Kidney (tissue), 14 donors: ENCODE results near the gene CTSL. TPM values are rescaled to one million over a fixed set of nuclear protein-coding genes. Genes with fewer than 3 reads are reported as not detected.

Experiments
- DNase-seq, 5 donors: peaks; one replicate each; pipeline ENCODE4 v3.0.0-alpha.2; 2013 to 2020
- FAIRE-seq: peaks from 2 replicates; lab custom pipeline; 2012; peaks lifted over from hg19 to GRCh38; lab: Jason Lieb, UNC
- H3K27ac ChIP-seq, 2 donors: one replicate each; pipeline ENCODE4 v1.7.0; 2013; ENCODE audit warnings: low read depth in 2 of 2, low read length in 2 of 2, inconsistent platforms in 1 of 2
- H3K27me3 ChIP-seq: one replicate; pipeline ENCODE4 v1.7.1; 2013; ENCODE audit warnings: low read length, inconsistent platforms; ENCODE audit not compliant: control insufficient read depth, insufficient read depth
- H3K36me3 ChIP-seq, 3 donors: one replicate each; pipeline versions ENCODE4 v1.7.0 to v1.7.1; 2013; ENCODE audit warnings: low read length in 3 of 3, control low read depth in 1 of 3, inconsistent platforms in 1 of 3; ENCODE audit not compliant: insufficient read depth in 3 of 3, control insufficient read depth in 2 of 3
- H3K4me1 ChIP-seq, 3 donors: one replicate each; pipeline versions ENCODE4 v1.7.0 to v1.7.1; 2013; ENCODE audit warnings: low read length in 3 of 3, inconsistent platforms in 1 of 3, low read depth in 1 of 3; ENCODE audit not compliant: control insufficient read depth in 2 of 3, insufficient read depth in 2 of 3
- H3K4me3 ChIP-seq, 3 donors: one replicate each; pipeline versions ENCODE4 v1.7.0 to v1.8.1; 2013; ENCODE audit warnings: low read length in 3 of 3, control low read depth in 1 of 3, inconsistent platforms in 1 of 3
- H3K9ac ChIP-seq, 3 donors: one replicate each; pipeline versions ENCODE4 v1.7.0 to v1.7.1; 2013; ENCODE audit warnings: low read length in 3 of 3, control low read depth in 1 of 3, inconsistent platforms in 1 of 3
- H3K9me3 ChIP-seq, 3 donors: one replicate each; pipeline versions ENCODE4 v1.7.0 to v1.7.1; 2013; ENCODE audit warnings: low read length in 3 of 3, control low read depth in 1 of 3, inconsistent platforms in 1 of 3; ENCODE audit not compliant: control insufficient read depth in 2 of 3, insufficient read depth in 1 of 3
- intact Hi-C: fragments of 100-400 bp; cut with DNase I; formaldehyde crosslinking; loops from one replicate; pipeline ENCODE4 v1.11.1; 2022
- polyA plus RNA-seq: library from polyadenylated mRNA; stranded (reverse); fragments of 350-450 nt; fragmentation: Illumina TruSeq; extraction: RNeasy Lipid Tissue Mini Kit (QIAGEN cat#74804); gene quantifications from one replicate; pipeline ENCODE4 v1.2.3, GENCODE V29; 2014; ENCODE audit warnings: low read depth, low replicate concordance; ENCODE audit not compliant: insufficient read depth
- total RNA-seq: library from RNA; stranded (reverse); fragmentation: NEBNext Ultra II Directional; extraction: Animal tissue kit (Norgen Biotek cat#: 25700); gene quantifications from one replicate; pipeline ENCODE4 v1.2.1, GENCODE V29; 2021
- TF ChIP-seq, protein P1 (sequence below): IDR thresholded peaks from 3 replicates; pipeline ENCODE4 v1.5.1; 2012; ENCODE audit warnings: mild to moderate bottlenecking, moderate library complexity, borderline replicate concordance; ENCODE audit not compliant: insufficient read depth; ENCODE audit errors: extremely low read depth
- donor health status: control.
- donor health status: control.
- donor health status: control.
- donor health status: control.
- donor health status: control.
- donor health status: DM: yes; HTN: yes; CAD: no.
- donor health status: Normal renal cell carcinoma (clear cell type).

The CTSL gene
- total and polyA plus RNA-seq, 2 donors from 2014 or later: 139 to 237 TPM

DNA sequence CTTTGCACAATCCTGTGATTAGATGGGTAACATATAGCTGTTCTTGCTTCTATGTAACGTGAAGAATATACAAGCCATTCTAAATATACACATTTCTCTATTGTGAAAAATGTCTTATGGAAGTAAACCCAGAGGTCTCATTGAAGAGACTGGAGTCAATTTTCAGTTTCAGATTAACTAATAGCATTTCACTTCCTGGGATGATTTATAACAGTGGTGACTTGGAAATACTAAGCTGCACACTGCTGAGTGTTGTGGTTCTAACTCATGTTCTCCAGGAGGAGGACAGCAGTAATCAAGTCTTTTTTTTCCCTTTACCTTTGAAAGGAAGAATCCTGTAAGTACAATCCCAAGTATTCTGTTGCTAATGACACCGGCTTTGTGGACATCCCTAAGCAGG, 3.3 kb downstream of the CTSL start:
- no peak for FAIRE-seq
- TF ChIP-seq, protein P1, sequence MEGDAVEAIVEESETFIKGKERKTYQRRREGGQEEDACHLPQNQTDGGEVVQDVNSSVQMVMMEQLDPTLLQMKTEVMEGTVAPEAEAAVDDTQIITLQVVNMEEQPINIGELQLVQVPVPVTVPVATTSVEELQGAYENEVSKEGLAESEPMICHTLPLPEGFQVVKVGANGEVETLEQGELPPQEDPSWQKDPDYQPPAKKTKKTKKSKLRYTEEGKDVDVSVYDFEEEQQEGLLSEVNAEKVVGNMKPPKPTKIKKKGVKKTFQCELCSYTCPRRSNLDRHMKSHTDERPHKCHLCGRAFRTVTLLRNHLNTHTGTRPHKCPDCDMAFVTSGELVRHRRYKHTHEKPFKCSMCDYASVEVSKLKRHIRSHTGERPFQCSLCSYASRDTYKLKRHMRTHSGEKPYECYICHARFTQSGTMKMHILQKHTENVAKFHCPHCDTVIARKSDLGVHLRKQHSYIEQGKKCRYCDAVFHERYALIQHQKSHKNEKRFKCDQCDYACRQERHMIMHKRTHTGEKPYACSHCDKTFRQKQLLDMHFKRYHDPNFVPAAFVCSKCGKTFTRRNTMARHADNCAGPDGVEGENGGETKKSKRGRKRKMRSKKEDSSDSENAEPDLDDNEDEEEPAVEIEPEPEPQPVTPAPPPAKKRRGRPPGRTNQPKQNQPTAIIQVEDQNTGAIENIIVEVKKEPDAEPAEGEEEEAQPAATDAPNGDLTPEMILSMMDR: no peak
- no peak overlapping the region for H3K4me3 ChIP-seq
- H3K9me3 ChIP-seq: no peaks in the 10 kb centered on the region
- no peaks in the 10 kb centered on the region for H3K27me3 ChIP-seq
- H3K4me1 ChIP-seq: peaks cover 0 to 9% (median 0%) of the 10 kb centered on the region in 3 donors
- H3K36me3 ChIP-seq: peaks cover 4 to 32% (median 17%) of the 10 kb centered on the region in 3 donors
- H3K27ac ChIP-seq: no peak overlapping the region
- intact Hi-C loops: no loop called here
- no peak overlapping the region for H3K9ac ChIP-seq
- DNase-seq: no peak

DNA sequence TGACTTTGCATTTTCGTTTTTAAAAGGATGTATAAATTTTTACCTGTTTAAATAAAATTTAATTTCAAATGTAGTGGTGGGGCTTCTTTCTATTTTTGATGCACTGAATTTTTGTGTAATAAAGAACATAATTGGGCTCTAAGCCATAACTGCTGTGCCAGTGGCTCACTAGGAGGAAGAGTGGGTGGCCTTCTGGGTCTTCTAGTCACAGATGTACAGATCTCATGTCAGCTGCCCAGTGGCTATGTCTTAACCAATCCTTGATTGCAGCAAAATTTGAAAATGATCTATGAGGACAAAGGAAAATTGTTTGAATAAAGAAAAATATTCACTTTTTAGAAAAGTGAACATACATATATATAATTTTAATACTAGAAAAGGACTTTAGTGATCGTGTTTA, 5.4 kb downstream of the CTSL start:
- no peaks in the 10 kb centered on the region for H3K9me3 ChIP-seq

DNA sequence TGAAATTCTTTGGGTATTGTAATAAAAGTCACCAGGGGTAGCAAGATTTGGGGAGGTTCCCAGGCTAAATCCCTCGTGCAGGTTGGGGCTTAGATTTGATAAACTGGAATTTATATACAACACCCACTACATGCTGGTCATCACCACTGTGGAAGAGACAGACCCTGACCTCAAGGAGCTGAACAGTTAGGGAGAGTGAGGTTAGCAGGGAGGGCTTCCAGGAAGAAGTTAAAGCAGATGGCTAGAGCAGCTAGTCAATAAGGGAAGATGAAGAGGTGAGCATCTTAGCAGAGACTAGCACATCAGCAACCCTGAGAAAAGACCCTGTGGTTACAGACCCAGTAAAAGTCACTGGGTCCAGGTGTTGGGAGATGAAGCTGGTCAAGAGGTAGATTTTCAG, 6.4 kb downstream of the CTSL start:
- H3K9ac ChIP-seq: no peak overlapping the region
- no peak overlapping the region for H3K27ac ChIP-seq
- intact Hi-C loops: no loop called here
- H3K27me3 ChIP-seq: no peaks in the 10 kb centered on the region
- FAIRE-seq (no peak), DNase-seq (no peak)
- H3K4me1 ChIP-seq: peaks cover 0 to 6% (median 0%) of the 10 kb centered on the region in 3 donors
- peaks cover 4 to 32% (median 17%) of the 10 kb centered on the region in 3 donors for H3K36me3 ChIP-seq
- TF ChIP-seq, protein P1: no peak
- H3K9me3 ChIP-seq: no peaks in the 10 kb centered on the region
- no peak overlapping the region for H3K4me3 ChIP-seq

More for the DNA sequence above, 5.4 kb downstream of the CTSL start:
- no peaks in the 10 kb centered on the region for H3K27me3 ChIP-seq
- H3K4me1 ChIP-seq: peaks cover 0 to 9% (median 0%) of the 10 kb centered on the region in 3 donors
- FAIRE-seq: no peak
- intact Hi-C loops: no loop called here
- no peak for DNase-seq
- peaks cover 4 to 32% (median 17%) of the 10 kb centered on the region in 3 donors for H3K36me3 ChIP-seq
- TF ChIP-seq, protein P1: no peak
- H3K4me3 ChIP-seq: no peak overlapping the region
- no peak overlapping the region for H3K9ac ChIP-seq
- no peak overlapping the region for H3K27ac ChIP-seq

DNA sequence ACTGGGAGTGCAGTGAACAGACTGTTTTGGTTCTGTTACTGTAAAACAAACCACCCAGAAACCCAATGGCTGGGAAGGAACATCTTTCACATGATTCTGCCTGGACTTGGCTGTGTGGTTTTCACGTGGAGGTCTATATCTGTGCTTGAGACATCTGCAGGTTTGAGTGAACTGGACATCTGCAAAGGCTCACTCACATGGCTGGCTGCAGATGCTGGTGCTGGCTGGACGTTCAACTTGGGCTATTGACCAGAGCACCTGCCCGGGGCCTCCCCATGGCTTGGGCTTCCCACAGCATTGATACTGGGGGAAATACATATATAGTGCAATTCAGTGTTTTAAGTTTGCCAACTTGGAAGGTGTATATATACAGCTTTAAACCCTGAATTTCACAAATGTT, 6.8 kb downstream of the CTSL start:
- Histone ChIP-seq H3K4me3 (no peak overlapping the region), H3K27me3 (no peaks in the 10 kb centered on the region), H3K4me1 (peaks cover 0 to 3% (median 0%) of the 10 kb centered on the region in 3 donors), H3K27ac (no peak overlapping the region), H3K36me3 (peaks cover 2 to 32% (median 15%) of the 10 kb centered on the region in 3 donors), H3K9ac (no peak overlapping the region), H3K9me3 (no peaks in the 10 kb centered on the region)
- FAIRE-seq (no peak), DNase-seq (no peak)
- TF ChIP-seq, protein P1: no peak
- intact Hi-C loops: no loop called here
